HG03175 (cell line): ENCODE results near the gene THEMIS2.

Experiments
- ATAC-seq: cut with Tn5 transposase; IDR thresholded peaks from one replicate; pipeline ENCODE4 v1.9.1; 2021; ENCODE audit warnings: mild to moderate bottlenecking, moderate library complexity; ENCODE audit not compliant: unreplicated experiment

THEMIS2 gene

GRCh38 chr1:27885114-27885528, 12.8 kb downstream of the THEMIS2 start:
- ATAC-seq: no peak

GRCh38 chr1:27885621-27886352, 13.4 kb downstream of the THEMIS2 start:
- no peak for ATAC-seq

DNA sequence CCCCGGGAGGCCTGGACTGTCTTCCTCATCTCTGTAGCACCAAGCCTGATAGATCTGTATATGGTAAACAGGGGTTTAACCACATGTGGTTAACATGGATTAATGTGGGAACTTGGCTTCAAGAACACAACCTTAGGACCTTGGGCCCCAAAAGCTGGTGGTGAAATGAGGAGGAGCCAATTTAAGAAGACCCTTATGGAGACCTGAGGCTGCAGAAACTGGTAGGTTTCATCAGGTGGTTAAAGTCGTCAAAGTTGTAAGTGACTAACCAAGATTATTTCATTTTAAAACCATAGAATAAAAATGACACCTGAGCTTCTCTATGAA, 14.0 kb downstream of the THEMIS2 start:
- no peak for ATAC-seq

- ATAC-seq: no peak
Measured at GRCh38 chr1:27886744-27887143, 14.4 kb downstream of the THEMIS2 start.

- ATAC-seq: no peak
Measured at GRCh38 chr1:27887215-27888021, 15.1 kb downstream of the THEMIS2 start.

GRCh38 chr1:27889506-27889905, 17.2 kb downstream of the THEMIS2 start:
- no peak for ATAC-seq

GRCh38 chr1:27891196-27891889, 19.0 kb downstream of the THEMIS2 start:
- ATAC-seq: no peak

GRCh38 chr1:27894521-27894920, 22.2 kb downstream of the THEMIS2 start:
- no peak for ATAC-seq

DNA sequence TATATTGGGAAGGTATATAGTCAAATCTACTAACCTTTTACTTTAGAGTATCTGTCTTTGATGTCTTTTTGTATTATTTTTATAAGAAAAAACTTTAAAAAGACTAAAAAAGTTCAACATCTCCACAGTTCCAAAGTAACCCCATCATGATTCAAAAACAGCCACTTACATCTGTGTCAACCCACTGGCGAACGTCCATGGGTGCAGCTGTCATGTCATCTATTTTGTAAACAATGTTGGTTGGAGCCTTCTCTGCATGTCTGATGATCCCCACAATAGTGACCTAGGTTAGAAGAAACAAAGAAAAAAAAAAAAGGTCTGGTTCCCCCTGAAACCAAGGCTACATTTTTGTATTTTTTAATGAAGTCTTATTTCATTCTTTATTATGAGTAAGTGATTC, 34.4 kb downstream of the THEMIS2 start:
- ATAC-seq: no peak

DNA sequence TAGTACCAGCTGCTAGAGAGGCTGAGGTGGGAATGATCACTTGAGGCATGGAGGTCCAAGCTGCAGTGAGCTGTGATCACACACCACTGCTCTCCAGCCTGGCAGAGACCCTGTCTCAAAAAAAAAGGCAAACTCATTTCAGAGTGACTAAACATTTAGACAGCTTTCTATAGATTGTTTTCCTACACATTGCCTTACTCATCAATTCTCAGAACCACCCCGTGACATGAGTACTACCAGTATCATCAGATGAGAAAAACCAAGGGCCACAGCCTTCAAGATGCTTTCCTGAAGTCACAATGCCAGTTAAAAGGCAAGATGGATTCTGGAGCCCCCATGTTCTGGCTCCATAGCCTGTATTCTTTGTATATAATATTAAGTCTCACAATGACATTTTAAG, 40.1 kb downstream of the THEMIS2 start:
- no peak for ATAC-seq

DNA sequence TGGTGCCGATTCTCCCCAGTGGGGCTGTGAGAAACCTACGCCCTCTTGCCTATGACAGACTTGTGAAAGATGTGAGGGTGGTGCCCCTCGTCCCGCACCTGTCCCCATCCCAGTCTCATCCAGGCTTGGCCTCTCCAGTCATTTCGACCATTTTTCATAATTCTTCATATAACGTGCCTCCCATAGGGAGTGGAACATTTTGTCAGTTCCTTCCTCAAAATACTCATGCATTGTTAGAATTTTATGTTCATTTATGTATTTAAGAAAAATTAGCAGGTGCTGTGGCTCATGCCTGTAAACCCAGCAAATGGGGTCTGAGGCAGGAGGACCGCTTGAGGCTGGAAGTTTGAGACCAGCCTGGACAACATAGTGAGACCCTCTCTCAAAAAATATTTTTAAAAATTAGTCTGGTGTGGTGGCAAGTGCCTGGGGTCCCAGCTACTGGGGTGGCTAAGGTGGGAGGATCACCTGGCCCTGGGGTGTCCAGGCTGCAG, 42.8 kb downstream of the THEMIS2 start:
- no peak for ATAC-seq

GRCh38 chr1:27922272-27922671, 49.9 kb downstream of the THEMIS2 start:
- ATAC-seq: no peak

- ATAC-seq: no peak
Measured at GRCh38 chr1:27928216-27928954, 56.0 kb downstream of the THEMIS2 start.

DNA sequence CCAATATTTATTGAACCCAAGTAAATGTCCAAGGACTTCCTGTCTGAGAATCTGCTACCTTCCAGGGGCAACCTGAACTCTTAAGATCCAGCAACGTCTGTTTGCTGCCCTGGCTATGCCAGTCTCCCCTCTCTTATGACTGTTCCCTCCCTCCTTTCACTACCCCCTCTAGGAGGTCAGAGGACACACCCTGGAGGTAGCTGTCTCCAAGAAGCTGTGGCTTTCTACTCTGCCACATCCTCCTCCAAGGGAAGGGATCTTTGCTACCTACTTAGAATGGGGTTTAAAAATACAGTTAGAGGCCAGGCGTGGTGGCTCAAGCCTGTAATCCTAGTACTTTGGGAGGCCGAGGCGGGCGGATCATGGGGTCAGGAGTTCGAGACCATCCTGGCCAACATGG, 58.8 kb downstream of the THEMIS2 start:
- ATAC-seq: no peak

DNA sequence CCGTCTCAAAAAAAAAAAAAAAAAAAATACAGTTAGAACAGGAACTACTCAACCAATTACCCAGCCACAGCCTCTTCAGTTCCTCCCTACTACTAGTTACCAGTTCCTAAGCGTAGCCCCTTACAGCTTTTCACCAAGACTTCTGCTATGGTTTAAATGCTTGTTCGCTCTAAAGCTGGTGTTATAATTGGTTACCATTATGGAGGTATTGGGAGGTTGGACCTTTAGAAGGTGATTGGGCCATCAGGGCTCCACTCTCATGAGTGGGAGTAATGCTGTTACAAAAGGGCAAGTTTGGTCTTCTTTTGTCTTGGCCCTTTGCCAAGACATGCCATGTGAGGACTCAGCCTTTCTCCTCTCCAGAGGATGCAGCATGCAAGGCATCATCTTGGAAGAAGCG, 59.4 kb downstream of the THEMIS2 start:
- ATAC-seq: no peak

- no peak for ATAC-seq
Measured at GRCh38 chr1:27934818-27935549, 62.6 kb downstream of the THEMIS2 start, which contains the start of gene SMPDL3B. TSS of gene SMPDL3B (plus strand) at chr1:27935000. CDS start at chr1:27935184, 184 bp downstream.

DNA sequence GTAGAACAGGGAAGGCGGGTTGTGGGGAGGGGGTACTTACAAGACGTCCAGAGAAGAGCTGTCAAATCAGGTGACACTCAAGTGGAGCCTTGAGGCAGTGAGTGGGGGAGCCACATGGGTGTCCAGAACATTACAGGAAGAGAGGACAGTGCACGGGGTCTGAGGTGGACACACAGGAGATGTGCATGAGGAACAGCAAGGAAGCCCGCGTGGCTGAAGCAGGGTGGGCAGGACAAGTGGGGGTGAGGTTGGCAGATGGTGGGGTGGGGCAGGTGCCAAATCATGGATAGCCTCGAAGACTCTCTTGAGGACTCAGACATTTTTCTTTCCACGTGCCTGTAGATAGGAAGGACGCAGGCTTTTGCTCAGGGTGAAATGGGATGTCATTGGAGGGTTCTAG, 63.4 kb downstream of the THEMIS2 start:
- no peak for ATAC-seq
